DMS53 treated with DMSO at 0.1 percent for 48 hours (cell line): ENCODE data around the gene WWC2.
"Not testable (repeated sequence)": the region's sequence is repeated elsewhere in the genome, so short reads cannot be mapped to it uniquely, and the experiment has no call there.

Experiments
- DNase-seq: peaks from one replicate; lab custom pipeline; 2025; ENCODE audit not compliant: unreplicated experiment; lab: John Stamatoyannopoulos, UW

Gene WWC2

DNA sequence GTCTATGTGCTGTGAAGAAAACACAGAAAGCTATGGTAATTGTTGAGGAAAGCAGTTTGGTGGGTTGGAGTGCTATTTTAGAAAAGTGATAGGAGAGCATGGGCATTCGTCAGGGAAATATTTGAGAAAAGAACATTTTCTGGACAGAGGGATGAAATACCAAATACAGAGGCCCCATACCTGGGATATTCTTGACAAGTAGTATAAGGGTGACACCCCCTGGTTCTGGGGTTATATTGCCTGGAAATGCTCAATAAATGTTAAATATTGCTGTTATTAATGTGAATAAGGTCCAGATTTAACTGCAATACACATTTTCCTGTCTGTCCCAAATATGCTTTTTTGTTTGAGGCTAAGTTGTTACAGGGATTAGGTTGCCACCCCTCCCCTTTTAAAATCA lies 42.9 kb downstream of the WWC2 start:
- no peak for DNase-seq

GRCh38 chr4:183142571-183143550 lies 43.8 kb downstream of the WWC2 start:
- no peak for DNase-seq

- DNase-seq, result no peak
Observed at GRCh38 chr4:183144787-183145186, 45.7 kb downstream of the WWC2 start.

DNA sequence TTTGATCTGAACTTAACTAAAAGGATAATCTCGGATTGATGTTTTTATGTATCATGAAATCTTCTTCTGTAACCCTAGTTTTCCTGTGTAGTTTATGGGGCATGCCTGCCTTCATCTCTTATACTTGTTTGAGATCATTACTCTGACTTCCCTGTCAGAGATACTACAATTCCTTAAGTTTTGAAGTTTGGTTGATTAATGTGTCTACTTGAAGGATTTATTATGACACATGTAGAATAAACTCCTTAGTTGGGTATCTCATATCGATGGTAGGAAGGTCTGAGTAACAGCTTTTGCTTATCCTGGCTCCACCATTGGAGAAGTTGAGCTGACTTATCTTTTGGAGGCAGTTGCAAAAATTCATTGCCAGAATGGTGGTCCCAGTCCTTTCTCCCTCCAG lies 46.7 kb downstream of the WWC2 start:
- DNase-seq, result no peak

GRCh38 chr4:183146478-183146877 lies 47.4 kb downstream of the WWC2 start:
- DNase-seq, result no peak

DNA sequence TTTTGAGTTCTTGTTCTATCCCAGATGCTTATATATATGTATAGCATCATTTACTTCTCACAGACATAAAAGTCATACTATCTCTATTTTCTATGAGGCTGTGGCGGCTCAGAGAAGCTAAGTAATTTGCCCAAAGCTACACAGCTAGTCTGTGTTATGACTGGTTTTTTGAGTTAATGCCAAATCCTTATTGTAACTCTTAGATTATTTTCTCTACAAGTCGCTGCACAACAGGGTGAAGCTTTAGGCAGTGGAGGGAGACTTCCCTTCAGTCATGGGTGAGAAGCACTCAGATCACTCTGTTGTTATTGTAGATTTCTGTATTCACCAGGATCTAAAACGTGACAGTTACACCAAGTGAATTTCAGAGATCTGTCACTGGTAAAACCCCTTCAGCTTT lies 48.1 kb downstream of the WWC2 start:
- no peak for DNase-seq

GRCh38 chr4:183147983-183148382 lies 48.9 kb downstream of the WWC2 start:
- no peak for DNase-seq

- no peak for DNase-seq
Observed at GRCh38 chr4:183149616-183150539, 50.8 kb downstream of the WWC2 start.

GRCh38 chr4:183150664-183151063 lies 51.6 kb downstream of the WWC2 start:
- not testable (repeated sequence) for DNase-seq

DNA sequence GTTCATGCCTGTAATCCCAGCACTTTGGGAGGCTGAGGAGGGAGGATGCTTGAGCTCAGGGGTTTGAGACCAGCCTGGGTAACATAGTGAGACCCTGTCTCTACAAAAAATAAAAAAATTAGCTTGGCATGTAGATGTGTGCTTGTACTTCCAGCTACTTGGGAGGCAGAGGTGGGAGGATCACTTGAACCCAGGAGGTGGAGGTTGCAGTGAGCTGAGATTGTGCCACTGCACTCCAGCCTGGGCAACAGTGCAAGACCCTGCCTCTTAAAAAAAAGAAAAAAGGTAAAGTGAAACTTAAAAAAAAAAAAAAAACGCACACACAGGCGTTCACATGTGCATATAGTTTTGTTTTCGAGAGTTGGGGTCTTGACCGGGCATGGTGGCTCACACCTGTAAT lies 53.2 kb downstream of the WWC2 start:
- DNase-seq, result not testable (repeated sequence)

GRCh38 chr4:183153190-183153916 lies 54.3 kb downstream of the WWC2 start:
- DNase-seq, result no peak

- DNase-seq, result no peak
Observed at GRCh38 chr4:183154701-183155391, 55.8 kb downstream of the WWC2 start.

DNA sequence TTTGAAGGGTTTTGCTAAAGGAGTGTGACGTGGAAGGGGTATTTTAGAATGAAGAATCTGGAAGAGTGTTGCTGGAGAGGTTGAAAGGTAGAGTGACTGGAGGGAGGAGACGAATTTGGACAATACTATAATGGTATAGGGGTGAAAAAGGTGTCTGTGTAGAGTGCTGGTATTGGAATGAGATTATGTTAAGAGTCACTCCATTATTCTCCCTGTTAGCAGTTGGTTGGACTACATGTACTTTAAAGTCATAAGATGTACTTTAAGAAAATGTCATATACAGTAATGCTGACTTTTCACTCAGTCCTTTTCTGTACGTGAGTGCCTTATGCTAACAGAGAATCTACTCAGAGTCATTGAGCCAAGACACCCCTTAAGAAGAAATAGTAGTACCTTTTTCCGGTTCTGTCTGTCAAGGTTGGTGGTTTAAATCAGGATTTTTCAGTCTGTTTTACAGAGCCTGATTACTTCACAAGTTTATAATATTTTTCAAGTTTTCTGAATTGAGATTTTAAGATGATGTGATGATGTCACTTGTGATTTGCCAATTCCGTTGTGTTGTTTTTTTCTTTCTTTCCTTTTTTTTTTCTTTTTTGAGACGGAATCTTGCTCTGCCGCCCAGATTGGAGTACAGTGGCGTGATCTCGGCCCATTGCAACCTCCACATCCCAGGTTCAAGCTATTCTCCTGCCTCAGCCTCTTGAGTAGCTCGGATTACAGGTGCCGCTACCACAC lies 56.6 kb downstream of the WWC2 start:
- DNase-seq, result no peak

DNA sequence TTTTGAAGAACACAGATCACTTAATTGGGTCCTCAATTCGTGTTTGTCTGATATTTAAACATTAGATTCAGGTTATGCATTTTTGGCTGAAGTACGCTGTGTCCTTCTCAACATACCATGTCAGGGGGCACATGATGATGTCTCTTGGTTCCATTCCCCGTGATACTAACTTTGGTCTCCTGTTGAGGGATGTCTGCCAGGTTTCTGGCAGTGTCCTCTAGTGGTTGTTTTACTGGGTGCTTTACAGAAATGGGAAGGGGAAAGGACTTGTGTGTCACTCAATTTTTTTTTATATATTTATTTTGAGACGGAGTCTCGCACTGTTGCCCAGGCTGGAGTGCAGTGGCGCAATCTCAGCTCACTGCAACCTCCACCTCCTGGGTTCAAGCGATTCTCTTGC lies 58.2 kb downstream of the WWC2 start:
- no peak for DNase-seq

GRCh38 chr4:183158062-183158461 lies 59.0 kb downstream of the WWC2 start:
- no peak for DNase-seq

- no peak for DNase-seq
Observed at GRCh38 chr4:183161630-183162029, 62.6 kb downstream of the WWC2 start.

DNA sequence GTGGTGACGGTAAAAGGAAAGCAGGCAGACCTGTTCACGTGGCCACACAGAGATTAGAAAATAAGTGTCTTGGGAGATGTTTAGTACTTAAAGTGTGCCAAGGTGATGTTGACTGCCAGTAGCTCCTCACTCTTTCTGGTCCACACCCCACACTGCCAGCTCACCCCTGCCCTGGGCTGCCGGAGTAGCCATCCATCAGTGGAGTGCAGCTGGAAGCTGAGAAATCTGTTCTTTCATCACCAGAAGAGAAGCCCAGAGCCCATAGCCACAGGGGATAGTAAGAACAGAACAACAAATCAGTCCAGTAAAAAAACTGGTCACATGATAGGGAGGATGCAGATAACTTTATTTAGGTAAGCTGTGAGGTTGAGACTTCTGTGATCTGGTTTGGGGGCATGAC lies 64.1 kb downstream of the WWC2 start:
- DNase-seq, result no peak

- DNase-seq, result no peak
Observed at GRCh38 chr4:183164963-183165362, 65.9 kb downstream of the WWC2 start.

DNA sequence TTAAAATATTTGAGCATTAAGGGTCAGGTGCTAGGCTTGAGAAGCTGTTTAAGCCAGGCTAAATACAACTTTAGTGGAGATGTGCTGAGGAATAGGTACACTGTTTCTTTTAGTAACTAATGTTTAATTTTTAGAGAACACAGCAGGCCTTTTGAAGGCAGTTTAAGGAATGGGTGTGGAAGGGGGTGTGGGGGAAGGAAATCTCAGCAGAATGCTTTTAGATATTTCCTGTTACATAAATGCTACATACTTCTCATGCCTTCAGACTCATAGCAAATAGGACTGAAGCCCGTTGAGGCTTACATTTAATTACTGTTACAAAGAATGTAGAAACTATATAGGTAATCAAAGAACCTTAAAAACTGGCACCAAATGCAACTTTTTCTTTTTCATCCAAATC lies 66.3 kb downstream of the WWC2 start:
- DNase-seq, result no peak

- DNase-seq, result no peak
Observed at GRCh38 chr4:183170894-183171293, 71.8 kb downstream of the WWC2 start.
